AG09319 (cell line): ENCODE measurements around the gene TMEM121.
"Not testable (repeated sequence)": the region's sequence is repeated elsewhere in the genome, so short reads cannot be mapped to it uniquely, and the experiment has no call there.

Experiments used
- DNase-seq: peaks from one replicate; pipeline ENCODE4 v3.0.0-alpha.2; 2010; ENCODE audit warnings: low read depth; ENCODE audit errors: extremely low read depth
- CTCF ChIP-seq: IDR thresholded peaks from 2 replicates; pipeline ENCODE4 v1.5.1; 2011; ENCODE audit warnings: low read depth, mild to moderate bottlenecking, inconsistent platforms, low read length, moderate library complexity

Gene TMEM121

GRCh38 chr14:105538481-105539049, 12.2 kb downstream of the TMEM121 start:
- no peak for DNase-seq
- no peak for TF ChIP-seq CTCF

- DNase-seq: no peak
- no peak for TF ChIP-seq CTCF
Observed at GRCh38 chr14:105540811-105541210, 14.4 kb downstream of the TMEM121 start.

GRCh38 chr14:105541218-105541875, 15.0 kb downstream of the TMEM121 start:
- TF ChIP-seq CTCF: no peak
- DNase-seq: no peak

GRCh38 chr14:105545676-105546075, 19.3 kb downstream of the TMEM121 start:
- DNase-seq: not testable (repeated sequence)

- DNase-seq: not testable (repeated sequence)
Observed at GRCh38 chr14:105546410-105546809, 20.0 kb downstream of the TMEM121 start.

- not testable (repeated sequence) for DNase-seq
Observed at GRCh38 chr14:105547072-105547471, 20.7 kb downstream of the TMEM121 start.

- TF ChIP-seq CTCF: no peak
- no peak for DNase-seq
Observed at GRCh38 chr14:105547741-105548169, 21.4 kb downstream of the TMEM121 start.

GRCh38 chr14:105549481-105549880, 23.1 kb downstream of the TMEM121 start:
- TF ChIP-seq CTCF: no peak
- DNase-seq: no peak

- no peak for DNase-seq
- no peak for TF ChIP-seq CTCF
Observed at GRCh38 chr14:105554022-105554421, 27.6 kb downstream of the TMEM121 start.
